Naive thymus-derived CD4-positive, alpha-beta T cell (primary cell): ENCODE measurements around the gene SOX6. TPM values are rescaled to one million over a fixed set of nuclear protein-coding genes. Genes with fewer than 3 reads are reported as not detected.

Experiments used
- ATAC-seq: fragments of 150-1000 bp; cut with Tn5 transposase; 2 replicates; pipeline ENCODE4 v1.10.0; 2021; ENCODE audit warnings: mild to moderate bottlenecking, moderate library complexity
- CTCF ChIA-PET: fragments of 350-600 bp; sonication (Branson Sonifier 250); formaldehyde crosslinking; loops from one replicate; lab custom pipeline; 2021; ENCODE audit warnings: antibody characterized with exemption; lab: Charles Lee
- POLR2A ChIA-PET: fragments of 350-600 bp; sonication (Branson Sonifier 250); formaldehyde crosslinking; loops from one replicate; lab custom pipeline; 2021; ENCODE audit warnings: antibody characterized with exemption, inconsistent platforms; lab: Charles Lee
- DNase-seq, 9 donors: peaks; one replicate each; pipeline versions ENCODE4 v3.0.0 to v3.0.0-alpha.2; 2020 to 2022; ENCODE audit warnings: mixed read lengths in 1 of 9
- H3K27ac ChIP-seq: one replicate; pipeline ENCODE4 v1.7.0; 2013; ENCODE audit warnings: mild to moderate bottlenecking, low read depth, low read length, moderate library complexity
- H3K27me3 ChIP-seq, 2 donors: one replicate each; pipeline ENCODE4 v1.7.0; 2013; ENCODE audit warnings: low read length in 2 of 2, mild to moderate bottlenecking in 2 of 2, moderate library complexity in 2 of 2; ENCODE audit not compliant: control insufficient read depth in 2 of 2, insufficient read depth in 2 of 2
- H3K36me3 ChIP-seq, 3 experiments: 1 replicate in 2 of 3; 2 replicates in 1 of 3; pipeline ENCODE4 v1.7.0; 2013; ENCODE audit warnings: low read length in 3 of 3, mild to moderate bottlenecking in 3 of 3, moderate library complexity in 1 of 3; ENCODE audit not compliant: insufficient read depth in 3 of 3, control insufficient read depth in 2 of 3
- H3K4me1 ChIP-seq, 2 donors: one replicate each; pipeline ENCODE4 v1.7.0; 2013; ENCODE audit warnings: low read length in 2 of 2, mild to moderate bottlenecking in 2 of 2, moderate library complexity in 1 of 2; ENCODE audit not compliant: control insufficient read depth in 2 of 2, insufficient read depth in 2 of 2
- H3K4me3 ChIP-seq: 2 replicates; pipeline ENCODE4 v1.7.0; 2013; ENCODE audit warnings: mild to moderate bottlenecking, low read length
- H3K9me3 ChIP-seq, 3 experiments: 1 replicate in 2 of 3; 2 replicates in 1 of 3; pipeline ENCODE4 v1.7.0; 2013; ENCODE audit warnings: low read length in 3 of 3; ENCODE audit not compliant: control insufficient read depth in 2 of 3
- H3K27ac Mint-ChIP-seq, 9 donors: one replicate each; pipeline ENCODE4 v1.8.0; 2020 to 2022; ENCODE audit warnings: mixed read lengths in 9 of 9, mild to moderate bottlenecking in 8 of 9, moderate library complexity in 5 of 9, inconsistent platforms in 2 of 9
- H3K27me3 Mint-ChIP-seq, 5 donors: one replicate each; pipeline ENCODE4 v1.8.0; 2021 to 2022; ENCODE audit warnings: mixed read lengths in 5 of 5, mild to moderate bottlenecking in 1 of 5
- H3K36me3 Mint-ChIP-seq, 5 donors: one replicate each; pipeline ENCODE4 v1.8.0; 2020 to 2022; ENCODE audit warnings: mixed read lengths in 5 of 5, mild to moderate bottlenecking in 3 of 5, inconsistent platforms in 1 of 5
- H3K4me1 Mint-ChIP-seq, 7 donors: one replicate each; pipeline ENCODE4 v1.8.0; 2020 to 2022; ENCODE audit warnings: mixed read lengths in 7 of 7, mild to moderate bottlenecking in 3 of 7, inconsistent platforms in 1 of 7
- H3K4me3 Mint-ChIP-seq, 10 donors: one replicate each; pipeline ENCODE4 v1.8.0; 2020 to 2022; ENCODE audit warnings: mild to moderate bottlenecking in 10 of 10, mixed read lengths in 10 of 10, moderate library complexity in 6 of 10, inconsistent platforms in 2 of 10
- H3K9me3 Mint-ChIP-seq, 11 donors: one replicate each; pipeline ENCODE4 v1.8.0; 2020 to 2022; ENCODE audit warnings: mixed read lengths in 11 of 11, mild to moderate bottlenecking in 4 of 11, inconsistent platforms in 1 of 11, moderate library complexity in 1 of 11
- intact Hi-C, 2 donors: fragments of 100-400 bp; cut with micrococcal nuclease; formaldehyde crosslinking; loops; one replicate each; pipeline ENCODE4 v1.15.1; 2023
- polyA plus RNA-seq, 2 donors: library from polyadenylated mRNA; unstranded; fragments of 300-500 nt; fragmentation: Illumina TruSeq; gene quantifications; one replicate each; pipeline ENCODE4 v1.2.3, GENCODE V29; 2021
- total RNA-seq, 6 experiments: library from RNA in 5 of 6; stranded (reverse) in 5 of 6; gene quantifications; 1 replicate in 5 of 6; 2 replicates in 1 of 6; pipeline ENCODE4 v1.2.3 and lab custom pipeline; 2021 to 2026

SOX6 gene
- under 1 TPM in 1 of 5 experiments, not detected in 4; 0.51 TPM for total RNA-seq
- not detected for polyA plus RNA-seq
- total RNA-seq (lab: John Stamatoyannopoulos, UW), result 1.2 reads per million

GRCh38 chr11:16356057-16356760, at the start of gene SOX6:
SOX6 (minus strand) TSS chr11:16356546; CDS start chr11:16341248, 15,298 bp downstream.
- H3K36me3 ChIP-seq, result no peaks in the 10 kb centered on the region
- H3K4me1 Mint-ChIP-seq, result no peaks in the 10 kb centered on the region
- no peak within 1 kb of the TSS for H3K4me3 Mint-ChIP-seq
- no peaks in the 10 kb centered on the region for H3K27me3 ChIP-seq
- H3K27me3 Mint-ChIP-seq, result peaks cover 0 to 4% (median 0%) of the 10 kb centered on the region in 5 donors
- no peaks in the 10 kb centered on the region for H3K9me3 ChIP-seq
- POLR2A ChIA-PET, result no interaction called here
- H3K9me3 Mint-ChIP-seq, result peaks cover 0 to 10% (median 3%) of the 10 kb centered on the region in 11 donors
- no peak within 1 kb of the TSS for H3K27ac ChIP-seq
- H3K27ac Mint-ChIP-seq, result no peak within 1 kb of the TSS
- no peak within 1 kb of the TSS for H3K4me3 ChIP-seq
- H3K4me1 ChIP-seq, result no peaks in the 10 kb centered on the region
- DNase-seq (no peak), ATAC-seq (no peak)
- H3K36me3 Mint-ChIP-seq, result no peaks in the 10 kb centered on the region
- intact Hi-C loops, result no loop called here
- CTCF ChIA-PET, result no interaction called here

GRCh38 chr11:16404781-16405285, 48.5 kb upstream of the SOX6 start:
- peaks cover 0 to 10% (median 0%) of the 10 kb centered on the region in 11 donors for H3K9me3 Mint-ChIP-seq
- no peak for ATAC-seq
- Histone ChIP-seq H3K27me3 (no peaks in the 10 kb centered on the region), H3K36me3 (no peaks in the 10 kb centered on the region), H3K4me1 (no peaks in the 10 kb centered on the region), H3K27ac (no peak overlapping the region), H3K4me3 (no peak overlapping the region), H3K9me3 (no peaks in the 10 kb centered on the region)
- H3K4me1 Mint-ChIP-seq, result no peaks in the 10 kb centered on the region
- H3K27me3 Mint-ChIP-seq, result no peaks in the 10 kb centered on the region
- DNase-seq, result no peak
- H3K27ac Mint-ChIP-seq, result no peak overlapping the region
- no peak overlapping the region for H3K4me3 Mint-ChIP-seq
- CTCF ChIA-PET, result no interaction called here
- intact Hi-C loops, result no loop called here
- no peaks in the 10 kb centered on the region for H3K36me3 Mint-ChIP-seq
- POLR2A ChIA-PET, result no interaction called here

GRCh38 chr11:16403851-16404250, 47.5 kb upstream of the SOX6 start:
- no peak overlapping the region for H3K4me3 Mint-ChIP-seq
- Histone ChIP-seq H3K36me3 (no peaks in the 10 kb centered on the region), H3K9me3 (no peaks in the 10 kb centered on the region), H3K27me3 (no peaks in the 10 kb centered on the region), H3K4me1 (no peaks in the 10 kb centered on the region), H3K27ac (no peak overlapping the region), H3K4me3 (no peak overlapping the region)
- peaks cover 0 to 10% (median 0%) of the 10 kb centered on the region in 11 donors for H3K9me3 Mint-ChIP-seq
- ATAC-seq (no peak), DNase-seq (no peak)
- no peaks in the 10 kb centered on the region for H3K36me3 Mint-ChIP-seq
- H3K4me1 Mint-ChIP-seq, result no peaks in the 10 kb centered on the region
- POLR2A ChIA-PET, result no interaction called here
- intact Hi-C loops, result no loop called here
- CTCF ChIA-PET, result no interaction called here
- no peaks in the 10 kb centered on the region for H3K27me3 Mint-ChIP-seq
- H3K27ac Mint-ChIP-seq, result no peak overlapping the region

- H3K9me3 ChIP-seq, result no peaks in the 10 kb centered on the region
- no peaks in the 10 kb centered on the region for H3K36me3 ChIP-seq
- ATAC-seq, result no peak
- H3K4me1 Mint-ChIP-seq, result no peaks in the 10 kb centered on the region
- CTCF ChIA-PET, result no interaction called here
- no peak overlapping the region for H3K4me3 Mint-ChIP-seq
- POLR2A ChIA-PET, result no interaction called here
- no peak overlapping the region for H3K4me3 ChIP-seq
- H3K36me3 Mint-ChIP-seq, result no peaks in the 10 kb centered on the region
- no peak overlapping the region for H3K27ac Mint-ChIP-seq
- intact Hi-C loops, result no loop called here
- peaks cover 0 to 10% (median 0%) of the 10 kb centered on the region in 11 donors for H3K9me3 Mint-ChIP-seq
- H3K27me3 Mint-ChIP-seq, result no peaks in the 10 kb centered on the region
- H3K4me1 ChIP-seq, result no peaks in the 10 kb centered on the region
- H3K27ac ChIP-seq, result no peak overlapping the region
- no peaks in the 10 kb centered on the region for H3K27me3 ChIP-seq
- DNase-seq, result no peak
Measured at GRCh38 chr11:16403448-16403803, 47.1 kb upstream of the SOX6 start.

GRCh38 chr11:16402654-16403447, 46.5 kb upstream of the SOX6 start:
- DNase-seq, result no peak
- Histone ChIP-seq H3K36me3 (no peaks in the 10 kb centered on the region), H3K4me3 (no peak overlapping the region), H3K27ac (no peak overlapping the region), H3K27me3 (no peaks in the 10 kb centered on the region), H3K4me1 (no peaks in the 10 kb centered on the region), H3K9me3 (no peaks in the 10 kb centered on the region)
- no peak for ATAC-seq
- Mint-ChIP-seq H3K27me3 (no peaks in the 10 kb centered on the region), H3K9me3 (peaks cover 0 to 10% (median under 1%) of the 10 kb centered on the region in 11 donors), H3K27ac (no peak overlapping the region), H3K4me1 (no peaks in the 10 kb centered on the region), H3K36me3 (no peaks in the 10 kb centered on the region), H3K4me3 (no peak overlapping the region)
- POLR2A ChIA-PET, result no interaction called here
- CTCF ChIA-PET, result no interaction called here
- intact Hi-C loops, result no loop called here

GRCh38 chr11:16397390-16397789, 41.0 kb upstream of the SOX6 start:
- H3K4me1 ChIP-seq, result no peaks in the 10 kb centered on the region
- H3K4me3 ChIP-seq, result no peak overlapping the region
- Mint-ChIP-seq H3K27ac (no peak overlapping the region), H3K4me1 (no peaks in the 10 kb centered on the region), H3K36me3 (no peaks in the 10 kb centered on the region), H3K27me3 (no peaks in the 10 kb centered on the region), H3K9me3 (peaks cover 0 to 23% (median 2%) of the 10 kb centered on the region in 11 donors), H3K4me3 (no peak overlapping the region)
- POLR2A ChIA-PET, result no interaction called here
- H3K36me3 ChIP-seq, result no peaks in the 10 kb centered on the region
- intact Hi-C loops, result no loop called here
- CTCF ChIA-PET, result no interaction called here
- H3K27me3 ChIP-seq, result no peaks in the 10 kb centered on the region
- DNase-seq, result no peak
- no peak for ATAC-seq
- no peaks in the 10 kb centered on the region for H3K9me3 ChIP-seq
- H3K27ac ChIP-seq, result no peak overlapping the region
